Activated CD4-positive, alpha-beta T cell treated with anti-CD3 and anti-CD28 coated beads, Interleukin-2, amount 10 ng/mL, durations not matched to agents 7 days and 5 days (primary cell): ENCODE results near the gene KRTAP10-5. TPM values are rescaled to one million over a fixed set of nuclear protein-coding genes. Genes with fewer than 3 reads are reported as not detected.

Experiments used
- CTCF ChIA-PET: fragments of 350-600 bp; sonication (Branson Sonifier 250); formaldehyde crosslinking; loops from one replicate; lab custom pipeline; 2021; ENCODE audit warnings: antibody characterized with exemption; lab: Charles Lee
- POLR2A ChIA-PET: fragments of 350-600 bp; sonication (Branson Sonifier 250); formaldehyde crosslinking; loops from one replicate; lab custom pipeline; 2021; ENCODE audit warnings: antibody characterized with exemption; lab: Charles Lee
- DNase-seq: peaks from one replicate; pipeline ENCODE4 v3.0.0-alpha.2; 2020
- H3K27ac Mint-ChIP-seq: one replicate; pipeline ENCODE4 v1.8.0; 2021; ENCODE audit warnings: mild to moderate bottlenecking, moderate library complexity, mixed read lengths
- H3K27me3 Mint-ChIP-seq: one replicate; pipeline ENCODE4 v1.8.0; 2021; ENCODE audit warnings: mixed read lengths
- H3K36me3 Mint-ChIP-seq: one replicate; pipeline ENCODE4 v1.8.0; 2021; ENCODE audit warnings: low read depth, mixed read lengths
- H3K4me1 Mint-ChIP-seq: one replicate; pipeline ENCODE4 v1.8.0; 2021; ENCODE audit warnings: mixed read lengths
- H3K4me3 Mint-ChIP-seq: one replicate; pipeline ENCODE4 v1.8.0; 2021; ENCODE audit warnings: mild to moderate bottlenecking, moderate library complexity, mixed read lengths
- H3K9me3 Mint-ChIP-seq: one replicate; pipeline ENCODE4 v1.8.0; 2021; ENCODE audit warnings: mixed read lengths
- total RNA-seq, 2 experiments: library from RNA; stranded (reverse); gene quantifications; one replicate each; pipeline ENCODE4 v1.2.3, GENCODE V29; 2021

The KRTAP10-5 gene
- total RNA-seq, 2 experiments from 2014 or later, result not detected

- no peaks in the 10 kb centered on the region for H3K36me3 Mint-ChIP-seq
- no peak overlapping the region for H3K4me3 Mint-ChIP-seq
- H3K27me3 Mint-ChIP-seq, result no peaks in the 10 kb centered on the region
- no peak overlapping the region for H3K27ac Mint-ChIP-seq
- ChIA-PET CTCF (interaction anchor here (1.0 to 1.4 kb wide), 2 partner anchors 15 to 21 kb away, joined by 3 to 4 read pairs; no protein-coding TSS in a partner anchor), POLR2A (no interaction called here)
- no peaks in the 10 kb centered on the region for H3K9me3 Mint-ChIP-seq
- no peak for DNase-seq
- no peaks in the 10 kb centered on the region for H3K4me1 Mint-ChIP-seq
These were observed 49.4 kb downstream of the KRTAP10-5 start for GRCh38 chr21:44530903-44531605.

DNA sequence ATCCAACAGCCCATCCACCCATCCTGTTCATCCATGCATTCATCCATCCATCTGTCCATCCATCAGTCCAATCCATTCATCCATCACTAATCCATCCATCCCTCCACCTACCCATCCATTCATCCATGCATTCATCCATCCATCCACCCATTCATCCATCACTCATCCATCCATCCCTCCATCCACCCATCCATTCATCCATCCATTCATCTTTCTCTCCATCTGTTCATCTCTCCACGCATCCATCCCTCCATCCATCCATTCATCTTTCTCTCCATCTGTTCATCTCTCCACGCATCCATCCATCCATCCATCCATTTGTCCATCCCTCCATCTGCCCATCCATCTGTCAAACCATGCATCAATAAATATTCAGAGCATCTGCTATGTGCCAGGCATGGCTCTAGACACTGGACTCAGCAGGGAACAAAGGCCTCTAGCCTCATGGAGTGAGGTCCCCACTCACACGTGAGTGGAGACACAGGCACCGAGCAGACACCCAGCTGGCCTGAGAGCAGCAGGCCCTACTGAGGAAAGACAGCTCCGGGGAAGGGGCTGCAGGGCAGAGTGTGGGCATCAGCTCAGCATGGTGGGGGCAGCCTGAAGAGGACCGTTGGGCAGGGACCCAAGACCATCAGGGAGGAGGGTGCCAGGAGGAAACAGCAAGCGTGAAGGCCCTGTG is 50.0 kb downstream of the KRTAP10-5 start:
- Mint-ChIP-seq H3K4me1 (no peaks in the 10 kb centered on the region), H3K36me3 (no peaks in the 10 kb centered on the region), H3K9me3 (peaks cover 2% of the 10 kb centered on the region), H3K27ac (peak overlapping the region; percentile 6), H3K4me3 (no peak overlapping the region), H3K27me3 (no peaks in the 10 kb centered on the region)
- ChIA-PET POLR2A (no interaction called here), CTCF (interaction anchor here (1.0 to 1.4 kb wide), 2 partner anchors 14 to 20 kb away, joined by 3 to 4 read pairs; no protein-coding TSS in a partner anchor)
- DNase-seq, result no peak

DNA sequence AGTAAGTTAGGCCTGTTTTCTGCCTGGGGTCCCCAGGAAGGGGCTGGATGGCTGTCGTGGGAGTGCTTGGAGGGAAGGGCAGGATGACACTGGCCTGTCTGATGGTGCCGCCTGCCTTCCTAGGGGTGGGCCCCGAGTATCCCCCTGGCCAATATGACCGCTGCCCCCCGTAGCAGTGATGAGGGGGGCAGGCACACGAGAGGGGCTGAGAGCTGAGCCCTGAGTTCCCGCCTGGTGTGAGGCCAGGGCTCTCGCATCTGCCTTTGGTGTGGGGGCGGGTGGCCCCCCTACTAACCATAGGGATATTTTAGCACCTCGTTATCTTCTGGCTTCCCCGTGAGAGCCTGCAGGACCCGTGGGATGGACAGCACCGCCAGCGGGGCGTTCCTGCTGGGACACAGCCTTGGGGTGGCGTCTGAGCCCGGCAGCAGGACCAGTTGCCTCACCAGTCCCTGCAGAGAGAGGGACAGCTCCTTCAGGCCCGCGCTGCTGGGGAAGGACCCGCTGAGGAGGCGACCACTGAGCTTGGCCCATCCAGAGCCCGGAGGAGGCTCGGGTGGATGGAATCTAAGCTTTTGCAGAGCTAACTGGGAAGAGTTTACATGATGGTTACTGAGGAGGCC is 50.8 kb downstream of the KRTAP10-5 start:
- no peaks in the 10 kb centered on the region for H3K27me3 Mint-ChIP-seq
- no peak for DNase-seq
- no peaks in the 10 kb centered on the region for H3K4me1 Mint-ChIP-seq
- H3K9me3 Mint-ChIP-seq, result peaks cover 2% of the 10 kb centered on the region
- ChIA-PET POLR2A (no interaction called here), CTCF (no interaction called here)
- no peaks in the 10 kb centered on the region for H3K36me3 Mint-ChIP-seq
- H3K27ac Mint-ChIP-seq, result no peak overlapping the region
- no peak overlapping the region for H3K4me3 Mint-ChIP-seq

Other genes starting within 250 kb of the KRTAP10-5 start
- gene CFAP410, start 241.2 kb downstream of the KRTAP10-5 start, total RNA-seq, result 10 to 100 TPM; 11.6 to 16.0 TPM
- gene TRPM2, start 227.0 kb downstream of the KRTAP10-5 start, total RNA-seq, result 10 to 100 TPM; 13.9 to 15.2 TPM
- 1 to 10 TPM; 5.0 to 5.1 TPM for gene LRRC3, start 125.1 kb downstream of the KRTAP10-5 start, total RNA-seq
- not detected for gene KRTAP10-1, start 40.4 kb downstream of the KRTAP10-5 start, total RNA-seq
- gene KRTAP10-2, start 29.1 kb downstream of the KRTAP10-5 start, total RNA-seq, result not detected
- not detected for gene KRTAP10-3, start 21.8 kb downstream of the KRTAP10-5 start, total RNA-seq
- not detected for gene KRTAP10-4, start 6.9 kb downstream of the KRTAP10-5 start, total RNA-seq
- gene KRTAP10-6, start 11.9 kb upstream of the KRTAP10-5 start, total RNA-seq, result not detected
- not detected for gene KRTAP10-7, start 20.0 kb upstream of the KRTAP10-5 start, total RNA-seq
- not detected for gene KRTAP10-8, start 31.5 kb upstream of the KRTAP10-5 start, total RNA-seq
- gene KRTAP10-9, start 46.5 kb upstream of the KRTAP10-5 start, total RNA-seq, result not detected
- not detected for gene KRTAP10-10, start 56.8 kb upstream of the KRTAP10-5 start, total RNA-seq
- not detected for gene KRTAP10-11, start 65.8 kb upstream of the KRTAP10-5 start, total RNA-seq
- not detected for gene KRTAP12-4, start 74.1 kb upstream of the KRTAP10-5 start, total RNA-seq
- not detected for gene KRTAP12-3, start 77.3 kb upstream of the KRTAP10-5 start, total RNA-seq
- not detected for gene KRTAP12-2, start 86.3 kb upstream of the KRTAP10-5 start, total RNA-seq
- not detected for gene KRTAP12-1, start 101.6 kb upstream of the KRTAP10-5 start, total RNA-seq
- not detected for gene KRTAP10-12, start 116.6 kb upstream of the KRTAP10-5 start, total RNA-seq
- gene TSPEAR, start 131.0 kb upstream of the KRTAP10-5 start, total RNA-seq, result not detected
- 100 to 1,000 TPM in 1 of 2 experiments, 10 to 100 TPM in 1; 95.8 to 103 TPM for gene UBE2G2, start 221.2 kb upstream of the KRTAP10-5 start, total RNA-seq
- 10 to 100 TPM; 91.1 to 97.9 TPM for gene SUMO3, start 237.5 kb upstream of the KRTAP10-5 start, total RNA-seq